Measurements from ENCODE around the gene MDC1. TPM values are rescaled to one million over a fixed set of nuclear protein-coding genes. Genes with fewer than 3 reads are reported as not detected.
A peak's percentile ranks its signal among the peaks of the same experiment; 100 is the strongest.

The MDC1 gene
- total RNA-seq, 4 donors from 2014 or later: 9.8 to 16.7 (median 13.1) TPM

- Histone ChIP-seq H3K9me3 (no peaks in the 10 kb centered on the region), H3K27ac (peak overlapping the region; percentile 84 to 96 (median 90)), H3K4me1 (peaks cover 0 to 79% (median 11%) of the 10 kb centered on the region in 3 donors), H3K4me3 (peak overlapping the region; percentile 86 to 92), H3K36me3 (peaks cover 0 to 44% of the 10 kb centered on the region in 2 donors), H3K27me3 (no peaks in the 10 kb centered on the region)
- TF ChIP-seq CTCF (IDR thresholded peaks at IDR 0.05): no peak
- TF ChIP-seq EP300 (IDR thresholded peaks at IDR 0.05): no peak
- no peak for TF ChIP-seq POLR2A (IDR thresholded peaks at IDR 0.05)
- no peak for TF ChIP-seq POLR2AphosphoS5 (IDR thresholded peaks at IDR 0.05)
- WGBS, 2 donors (ENCODE audit: low coverage in 1 of 2): 22 to 40% methylated on average over 2 of the region's 8 CpGs
- ATAC-seq: no peak
These were observed 24.1 kb upstream of the MDC1 start for GRCh38 chr6:30741063-30741779.

- Histone ChIP-seq H3K27ac (peak overlapping the region in 2 of 4 donors; percentile 21 to 96), H3K36me3 (peaks cover 0 to 51% of the 10 kb centered on the region in 2 donors), H3K9me3 (no peaks in the 10 kb centered on the region), H3K27me3 (no peaks in the 10 kb centered on the region), H3K4me1 (peaks cover 0 to 86% (median 11%) of the 10 kb centered on the region in 3 donors), H3K4me3 (no peak overlapping the region)
- TF ChIP-seq POLR2AphosphoS5 (IDR thresholded peaks at IDR 0.05) (no peak), CTCF (IDR thresholded peaks at IDR 0.05) (no peak), EP300 (IDR thresholded peaks at IDR 0.05) (no peak), POLR2A (IDR thresholded peaks at IDR 0.05) (no peak)
- WGBS, 2 donors (ENCODE audit: low coverage in 1 of 2): 81 to 83% methylated on average over 1 to 2 of the region's 2 CpGs
- ATAC-seq: no peak
These were observed 23.4 kb upstream of the MDC1 start for GRCh38 chr6:30740540-30740870.

GRCh38 chr6:30738532-30738931 is 21.5 kb upstream of the MDC1 start:
- TF ChIP-seq EP300 (IDR thresholded peaks at IDR 0.05) (no peak), CTCF (IDR thresholded peaks at IDR 0.05) (no peak), POLR2AphosphoS5 (IDR thresholded peaks at IDR 0.05) (no peak), POLR2A (IDR thresholded peaks at IDR 0.05) (no peak)
- 71 to 91% methylated on average over 5 to 6 of the region's 6 CpGs for WGBS, 2 donors (ENCODE audit: low coverage in 1 of 2)
- no peaks in the 10 kb centered on the region for H3K9me3 ChIP-seq
- H3K4me3 ChIP-seq: no peak overlapping the region
- no peak for ATAC-seq
- H3K27me3 ChIP-seq: no peaks in the 10 kb centered on the region
- H3K27ac ChIP-seq: no peak overlapping the region
- peaks cover 0 to 73% (median 11%) of the 10 kb centered on the region in 3 donors for H3K4me1 ChIP-seq
- peaks cover 0 to 71% of the 10 kb centered on the region in 2 donors for H3K36me3 ChIP-seq

- H3K36me3 ChIP-seq: peaks cover 0 to 97% of the 10 kb centered on the region in 2 donors
- peaks cover 0 to 63% (median under 1%) of the 10 kb centered on the region in 3 donors for H3K4me1 ChIP-seq
- ATAC-seq: no peak
- H3K27me3 ChIP-seq: no peaks in the 10 kb centered on the region
- no peak overlapping the region for H3K4me3 ChIP-seq
- 70 to 81% methylated on average over 5 of the region's 8 CpGs for WGBS, 2 donors (ENCODE audit: low coverage in 1 of 2)
- H3K27ac ChIP-seq: no peak overlapping the region
- no peak for TF ChIP-seq POLR2A (IDR thresholded peaks at IDR 0.05)
- TF ChIP-seq CTCF (IDR thresholded peaks at IDR 0.05): no peak
- no peak for TF ChIP-seq POLR2AphosphoS5 (IDR thresholded peaks at IDR 0.05)
- no peak for TF ChIP-seq EP300 (IDR thresholded peaks at IDR 0.05)
- H3K9me3 ChIP-seq: no peaks in the 10 kb centered on the region
These were observed 18.7 kb upstream of the MDC1 start for GRCh38 chr6:30735668-30736314.

All from gastroesophageal sphincter (tissue), 4 donors.